GM13976 (cell line): ENCODE results near the gene ZHX3.

Experiments used
- DNase-seq: peaks from one replicate; pipeline ENCODE4 v3.0.0; 2012; ENCODE audit warnings: low spot score
- CTCF ChIP-seq: IDR thresholded peaks from 2 replicates; pipeline ENCODE4 v1.5.1; 2012; ENCODE audit warnings: borderline replicate concordance, mild to moderate bottlenecking; ENCODE audit not compliant: insufficient read depth; ENCODE audit errors: extremely low read depth, missing control alignments, control extremely low read depth
- in situ Hi-C: fragments of 300-500 bp; cut with MboI; formaldehyde crosslinking; loops from one replicate; pipeline ENCODE4 v1.12.0; 2022; ENCODE audit warnings: low sequenced_read_pairs, mixed read lengths, inconsistent platforms; ENCODE audit not compliant: unreplicated experiment

ZHX3 gene

GRCh38 chr20:41327178-41327577 lies 9.6 kb upstream of the ZHX3 start:
- TF ChIP-seq CTCF = no peak
- DNase-seq = no peak
- in situ Hi-C loops = no loop called here

- in situ Hi-C loops = no loop called here
- no peak for TF ChIP-seq CTCF
- no peak for DNase-seq
Measured at GRCh38 chr20:41320976-41321375, 3.4 kb upstream of the ZHX3 start.

GRCh38 chr20:41320441-41320840 lies 2.9 kb upstream of the ZHX3 start:
- in situ Hi-C loops = no loop called here
- TF ChIP-seq CTCF = no peak
- DNase-seq = no peak

GRCh38 chr20:41318271-41318649 lies 729 bp upstream of the ZHX3 start:
- in situ Hi-C loops = no loop called here
- DNase-seq = no peak
- no peak for TF ChIP-seq CTCF

GRCh38 chr20:41316602-41317545 lies 657 bp downstream of the ZHX3 start:
- in situ Hi-C loops = no loop called here
- peak; percentile 93 for DNase-seq
- no peak for TF ChIP-seq CTCF

- TF ChIP-seq CTCF = no peak
- DNase-seq = no peak
- in situ Hi-C loops = no loop called here
Measured at GRCh38 chr20:41316051-41316450, 1.5 kb downstream of the ZHX3 start.
